Measurements from ENCODE around the gene RYK. TPM values are rescaled to one million over a fixed set of nuclear protein-coding genes. Genes with fewer than 3 reads are reported as not detected.

Gene RYK
- total RNA-seq, 1 experiment from 2014 or later = 54.2 TPM

- ATAC-seq (peak; percentile 6), DNase-seq (ENCODE audit: low spot score) (peak; percentile 34)
- POLR2A ChIA-PET = interaction anchor here (0.5 kb wide), 1 partner anchor 18 kb away, joined by 3 read pairs; no protein-coding TSS in a partner anchor
- H3K27me3 Mint-ChIP-seq (ENCODE audit: low read depth) = no peaks in the 10 kb centered on the region
- peaks cover 55% of the 10 kb centered on the region for H3K4me1 Mint-ChIP-seq
- H3K36me3 Mint-ChIP-seq = peaks cover 5% of the 10 kb centered on the region
- peaks cover 4% of the 10 kb centered on the region for H3K9me3 Mint-ChIP-seq
- CTCF ChIA-PET = interaction anchor here (1.0 kb wide), 1 partner anchor 48 kb away, joined by 3 read pairs; no protein-coding TSS in a partner anchor
- TF ChIP-seq MAX (CRISPR knock-in tag; IDR thresholded peaks at IDR 0.05) (peak; percentile 13; the same call in 1 of the 2 replicates), ZNF396 (CRISPR knock-in tag; IDR thresholded peaks at IDR 0.05; ENCODE audit: borderline replicate concordance) (no peak), ARID4B (CRISPR knock-in tag; IDR thresholded peaks at IDR 0.05; ENCODE audit: borderline replicate concordance) (no peak), ZNF232 (CRISPR knock-in tag; IDR thresholded peaks at IDR 0.05) (no peak), GABPB1 (CRISPR knock-in tag; IDR thresholded peaks at IDR 0.05) (peak; percentile 91), SMAD4 (CRISPR knock-in tag; IDR thresholded peaks at IDR 0.05) (no peak)
- H3K4me3 Mint-ChIP-seq = peak overlapping the region; percentile 58
- peak overlapping the region; percentile 77 for H3K27ac Mint-ChIP-seq
Measured at GRCh38 chr3:134251731-134252391, 1.2 kb upstream of the RYK start.

- ATAC-seq (peak; percentile 60), DNase-seq (ENCODE audit: low spot score) (peak; percentile 66)
- POLR2A ChIA-PET = interaction anchor here (1.2 to 1.5 kb wide), 2 partner anchors 11 to 114 kb away, joined by 3 to 6 read pairs; no protein-coding TSS in a partner anchor
- peaks cover 12% of the 10 kb centered on the region for H3K36me3 Mint-ChIP-seq
- peaks cover 8% of the 10 kb centered on the region for H3K9me3 Mint-ChIP-seq
- TF ChIP-seq ZNF232 (CRISPR knock-in tag; IDR thresholded peaks at IDR 0.05) (peak; percentile 47; the same call in 1 of the 2 replicates), USF2 (CRISPR knock-in tag; IDR thresholded peaks at IDR 0.05) (peak; percentile 8; the same call in 1 of the 2 replicates), SMAD3 (CRISPR knock-in tag; IDR thresholded peaks at IDR 0.05; ENCODE audit: borderline replicate concordance) (0 out of 2 replicates have a peak, but pooled peaks have one; percentile 21), KAT7 (CRISPR knock-in tag; IDR thresholded peaks at IDR 0.05; ENCODE audit: borderline replicate concordance) (peak; percentile 1; the same call in 1 of the 2 replicates), ZNF317 (CRISPR knock-in tag; IDR thresholded peaks at IDR 0.05; ENCODE audit: borderline replicate concordance, low read depth) (no peak), E2F4 (CRISPR knock-in tag; IDR thresholded peaks at IDR 0.05; ENCODE audit: borderline replicate concordance, low read depth) (no peak), ZBTB21 (CRISPR knock-in tag; IDR thresholded peaks at IDR 0.05; ENCODE audit: borderline replicate concordance) (no peak), TEAD1 (CRISPR knock-in tag; IDR thresholded peaks at IDR 0.05) (peak; percentile 39; the same call in 1 of the 2 replicates), MAX (CRISPR knock-in tag; IDR thresholded peaks at IDR 0.05) (0 out of 2 replicates have a peak, but pooled peaks have one; percentile 42), HMGXB4 (CRISPR knock-in tag; IDR thresholded peaks at IDR 0.05) (peak; percentile 60; the same call in 1 of the 2 replicates)
- H3K27ac Mint-ChIP-seq = peak overlapping the region; percentile 92
- H3K4me1 Mint-ChIP-seq = peaks cover 69% of the 10 kb centered on the region
- H3K27me3 Mint-ChIP-seq (ENCODE audit: low read depth) = no peaks in the 10 kb centered on the region
- CTCF ChIA-PET = interaction anchor here (0.6 to 1.4 kb wide), 8 partner anchors 9 to 589 kb away, joined by 3 to 4 read pairs (median 3); no protein-coding TSS in a partner anchor
- peak overlapping the region; percentile 89 for H3K4me3 Mint-ChIP-seq
Measured at GRCh38 chr3:134249935-134250716, 533 bp downstream of the RYK start.
